Measurements from ENCODE around the gene LTB4R. TPM values are rescaled to one million over a fixed set of nuclear protein-coding genes. Genes with fewer than 3 reads are reported as not detected.

The LTB4R gene
- total and polyA plus RNA-seq, 9 of the 15 experiments (the other 6 are each of a cell fraction or from before 2014, with no cell fraction given) = 0.38 to 10.5 (median 2.8) TPM

- FAIRE-seq = no peak
- no peak for DNase-seq (ENCODE audit: extremely low read depth in 1 of 4, low spot score in 3 of 4)
- H3K9ac ChIP-seq (ENCODE audit: insufficient read depth in 1 of 2, low read depth in 2 of 2, low read length in 2 of 2) = 0 out of 4 replicates have a peak overlapping the region, but pooled peaks of 1 of the 2 experiments have one; percentile 36
Observed at GRCh38 chr14:24277606-24278321, 33.5 kb upstream of the LTB4R start.

GRCh38 chr14:24278424-24278823, 32.9 kb upstream of the LTB4R start:
- FAIRE-seq (no peak), DNase-seq (ENCODE audit: extremely low read depth in 1 of 4, low spot score in 3 of 4) (no peak), ATAC-seq (no peak)
- Histone ChIP-seq H3K27ac (ENCODE audit: extremely low read depth, low read depth, low read length) (no peak overlapping the region), H3K9me3 (replicated peaks; ENCODE audit: control insufficient read depth, insufficient read depth, low read depth, low read length) (no peaks in the 10 kb centered on the region), H3K9ac (ENCODE audit: insufficient read depth in 1 of 2, low read depth in 2 of 2, low read length in 2 of 2) (no peak overlapping the region), H3K4me2 (ENCODE audit: insufficient read depth, low read length) (no peak overlapping the region), H3K27me3 (ENCODE audit: control insufficient read depth in 2 of 2, insufficient read depth in 2 of 2, low read length in 2 of 2) (no peaks in the 10 kb centered on the region), H3K4me3 (no peak overlapping the region), H3K36me3 (ENCODE audit: control insufficient read depth, insufficient read depth, low read length) (no peaks in the 10 kb centered on the region; the same call in 2 of the 3 replicates), H3K79me2 (ENCODE audit: control insufficient read depth, insufficient read depth, low read length) (no peaks in the 10 kb centered on the region), H2AFZ (ENCODE audit: low read depth, low read length) (no peak overlapping the region), H4K20me1 (replicated peaks; ENCODE audit: control insufficient read depth, insufficient read depth, low read length) (no peaks in the 10 kb centered on the region), H3K9me1 (ENCODE audit: control insufficient read depth, insufficient read depth, low read length) (peaks cover 2% of the 10 kb centered on the region), H3K4me1 (replicated peaks in 1 of 2; ENCODE audit: control insufficient read depth in 2 of 2, insufficient read depth in 2 of 2, low read length in 2 of 2) (peaks cover 16% of the 10 kb centered on the region in 2 experiments; a peak in 4 of 5 replicates)
- CTCF ChIA-PET (ENCODE audit: low intra/inter-chr PET ratio) = interaction anchor here (0.6 kb wide), 1 partner anchor 19 kb away, joined by 3 read pairs; no protein-coding TSS in a partner anchor
- WGBS (ENCODE audit: insufficient coverage, low coverage, missing lambda C conversion rate) = 27% methylated on average over 5 of the region's 5 CpGs
- in situ Hi-C loops (cut with MboI) (no loop called here), intact Hi-C loops (cut with micrococcal nuclease) (no loop called here)
- POLR2A ChIA-PET = no interaction called here
- no TSS peak for BruUV-seq (replicated peaks)

More at GRCh38 chr14:24277606-24278321, 33.5 kb upstream of the LTB4R start:
- POLR2A ChIA-PET = no interaction called here
- in situ Hi-C loops (cut with MboI) (no loop called here), intact Hi-C loops (cut with micrococcal nuclease) (no loop called here)
- TF ChIP-seq CBFA2T3 (IDR thresholded peaks at IDR 0.05) (0 out of 2 replicates have a peak, but pooled peaks have one; percentile 26), SPI1 (IDR thresholded peaks at IDR 0.05; ENCODE audit: borderline replicate concordance, low read depth, low read length) (0 out of 2 replicates have a peak, but pooled peaks have one; percentile 17), MAX (CRISPR knock-in tag; IDR thresholded peaks at IDR 0.05) (peak; percentile 32; the same call in 1 of the 2 replicates), NR2C2 (CRISPR knock-in tag; IDR thresholded peaks at IDR 0.05) (no peak), NR2C2 (tag; IDR thresholded peaks at IDR 0.05) (no peak), L3MBTL2 (IDR thresholded peaks at IDR 0.05) (0 out of 2 replicates have a peak, but pooled peaks have one; percentile 32)
- no TSS peak for BruUV-seq (replicated peaks)
- no peaks in the 10 kb centered on the region for H3K79me2 ChIP-seq (ENCODE audit: control insufficient read depth, insufficient read depth, low read length)
- ATAC-seq = no peak
- H3K4me1 ChIP-seq (replicated peaks in 1 of 2; ENCODE audit: control insufficient read depth in 2 of 2, insufficient read depth in 2 of 2, low read length in 2 of 2) = peaks cover 16 to 19% of the 10 kb centered on the region in 2 experiments; a peak in 4 of 5 replicates
- no peak overlapping the region for H2AFZ ChIP-seq (ENCODE audit: low read depth, low read length)
- no peaks in the 10 kb centered on the region for H3K9me3 ChIP-seq (replicated peaks; ENCODE audit: control insufficient read depth, insufficient read depth, low read depth, low read length)
- CTCF ChIA-PET (ENCODE audit: low intra/inter-chr PET ratio) = no interaction called here
- H3K27ac ChIP-seq (ENCODE audit: extremely low read depth, low read depth, low read length) = no peak overlapping the region
- H3K9me1 ChIP-seq (ENCODE audit: control insufficient read depth, insufficient read depth, low read length) = peaks cover 2% of the 10 kb centered on the region
- no peaks in the 10 kb centered on the region for H3K27me3 ChIP-seq (ENCODE audit: control insufficient read depth in 2 of 2, insufficient read depth in 2 of 2, low read length in 2 of 2)
- WGBS (ENCODE audit: insufficient coverage, low coverage, missing lambda C conversion rate) = 44% methylated on average over 10 of the region's 11 CpGs
- H3K36me3 ChIP-seq (ENCODE audit: control insufficient read depth, insufficient read depth, low read length) = no peaks in the 10 kb centered on the region; the same call in 2 of the 3 replicates
- H3K4me2 ChIP-seq (ENCODE audit: insufficient read depth, low read length) = no peak overlapping the region
- no peak overlapping the region for H3K4me3 ChIP-seq
- no peaks in the 10 kb centered on the region for H4K20me1 ChIP-seq (replicated peaks; ENCODE audit: control insufficient read depth, insufficient read depth, low read length)

Measured in K562 (cell line).